ENCODE results near the gene RBMS1. TPM values are rescaled to one million over a fixed set of nuclear protein-coding genes. Genes with fewer than 3 reads are reported as not detected.

RBMS1 gene
- total RNA-seq, 1 experiment from 2014 or later = 77.5 TPM

- H3K4me2 ChIP-seq (ENCODE audit: insufficient read depth, insufficient read length, low read length) = no peak overlapping the region
- H4K20me1 ChIP-seq (ENCODE audit: control insufficient read depth, insufficient read depth, insufficient read length) = no peaks in the 10 kb centered on the region
- Mint-ChIP-seq H3K36me3 (ENCODE audit: insufficient read depth in 1 of 3, low read depth in 3 of 3) (no peaks in the 10 kb centered on the region), H3K4me3 (no peak overlapping the region), H3K4me1 (no peaks in the 10 kb centered on the region), H3K9me3 (no peaks in the 10 kb centered on the region), H3K27ac (no peak overlapping the region), H3K27me3 (ENCODE audit: low read depth) (no peaks in the 10 kb centered on the region)
- TF ChIP-seq CTCF (conservative IDR thresholded peaks at IDR 0.05) = no peak
- no peak overlapping the region for H3K23ac ChIP-seq (ENCODE audit: insufficient read length, low read depth, low read length)
- H2BK15ac ChIP-seq (ENCODE audit: low read depth, low read length) = no peak overlapping the region
- no peak for DNase-seq
- no peak overlapping the region for H3K56ac ChIP-seq (ENCODE audit: insufficient read length, low read depth, low read length)
- H2AK5ac ChIP-seq (ENCODE audit: insufficient read length, low read length) = no peak overlapping the region
- no peaks in the 10 kb centered on the region for H3K79me2 ChIP-seq (ENCODE audit: insufficient read depth, low read length)
- H3K79me1 ChIP-seq (ENCODE audit: insufficient read depth, low read depth, low read length, poor library complexity, severe bottlenecking) = no peaks in the 10 kb centered on the region
- H3K18ac ChIP-seq (ENCODE audit: insufficient read length, low read depth, low read length) = no peak overlapping the region
- H4K91ac ChIP-seq (ENCODE audit: insufficient read length, low read depth, low read length) = no peak overlapping the region
- no peak overlapping the region for H4K8ac ChIP-seq (replicated peaks; ENCODE audit: insufficient read length, low read depth, low read length)
- no peak overlapping the region for H2BK12ac ChIP-seq (ENCODE audit: insufficient read length, low read depth, low read length)
- H3K9me3 ChIP-seq (ENCODE audit: control insufficient read depth, low read depth, low read length) = no peaks in the 10 kb centered on the region
- no peak overlapping the region for H3K4ac ChIP-seq (ENCODE audit: low read depth, low read length)
- no peak overlapping the region for H2AFZ ChIP-seq (ENCODE audit: low read length)
- no peak overlapping the region for H2BK120ac ChIP-seq (ENCODE audit: low read depth, low read length, poor library complexity, severe bottlenecking)
- no CpG with 5 or more reads among the region's 5 CpGs for WGBS (ENCODE audit: extremely low coverage, insufficient read length, low lambda C conversion rate)
- H2BK5ac ChIP-seq (ENCODE audit: insufficient read length, low read length) = no peak overlapping the region
- no peaks in the 10 kb centered on the region for H3K4me1 ChIP-seq (ENCODE audit: insufficient read depth, low read length)
- no peak overlapping the region for H3K9ac ChIP-seq (ENCODE audit: extremely low read depth, insufficient read length, low read length)
- H2BK20ac ChIP-seq (ENCODE audit: low read depth, low read length, poor library complexity, severe bottlenecking) = no peak overlapping the region
- H3K23me2 ChIP-seq (ENCODE audit: insufficient read length, low read depth, low read length, poor library complexity, severe bottlenecking) = no peaks in the 10 kb centered on the region
- no peaks in the 10 kb centered on the region for H3K27me3 ChIP-seq (ENCODE audit: insufficient read depth, low read length)
- H3K14ac ChIP-seq (ENCODE audit: insufficient read depth, low read length) = no peak overlapping the region
- H3T11ph ChIP-seq (ENCODE audit: low read length) = no peak overlapping the region
- H3K27ac ChIP-seq (ENCODE audit: insufficient read length, low read depth, low read length) = no peak overlapping the region
- no peak overlapping the region for H4K5ac ChIP-seq (ENCODE audit: insufficient read length, low read depth, low read length)
These were observed 8.9 kb upstream of the RBMS1 start for GRCh38 chr2:160502478-160502877.

Data from H9 (cell line).